Measurements from ENCODE around the gene MRGPRD. TPM values are rescaled to one million over a fixed set of nuclear protein-coding genes. Genes with fewer than 3 reads are reported as not detected.

The MRGPRD gene
- total RNA-seq, 1 experiment from 2014 or later = not detected

DNA sequence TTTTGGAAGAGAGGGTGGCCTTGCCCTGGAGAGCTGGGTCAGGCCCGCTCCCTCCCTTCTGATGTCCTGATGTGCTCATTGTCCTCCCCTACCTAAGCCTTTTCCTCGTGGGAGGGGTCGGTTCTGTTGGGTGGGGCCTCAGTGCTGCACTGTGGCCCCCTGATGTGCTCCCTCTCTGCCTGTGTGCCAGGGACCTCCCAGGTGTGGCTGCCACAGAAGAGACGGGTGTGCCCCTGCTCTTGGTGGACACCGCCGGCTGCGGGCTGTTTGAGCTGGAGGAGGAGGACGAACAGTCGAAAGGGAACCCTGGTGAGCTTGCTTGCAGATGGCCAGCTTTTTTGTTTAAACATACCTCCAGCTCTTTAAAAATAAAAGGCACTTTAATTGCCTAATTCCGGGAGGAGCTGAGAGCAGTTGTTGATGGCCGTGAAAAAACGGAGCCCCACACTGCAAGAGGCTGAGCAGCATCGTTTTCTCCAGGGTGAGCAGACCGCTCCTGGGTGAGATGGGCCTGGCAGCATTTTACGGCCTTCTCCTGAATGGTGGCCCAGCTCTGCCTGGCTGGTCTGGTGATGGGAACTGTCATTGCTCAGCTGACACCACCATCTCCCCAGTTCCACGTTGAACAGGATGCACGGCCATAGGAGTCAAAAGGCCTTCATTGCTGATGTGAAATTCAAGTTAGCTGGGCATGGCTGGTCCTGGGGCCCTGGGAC lies 47.0 kb downstream of the MRGPRD start (continued):
- TF ChIP-seq, protein P1, sequence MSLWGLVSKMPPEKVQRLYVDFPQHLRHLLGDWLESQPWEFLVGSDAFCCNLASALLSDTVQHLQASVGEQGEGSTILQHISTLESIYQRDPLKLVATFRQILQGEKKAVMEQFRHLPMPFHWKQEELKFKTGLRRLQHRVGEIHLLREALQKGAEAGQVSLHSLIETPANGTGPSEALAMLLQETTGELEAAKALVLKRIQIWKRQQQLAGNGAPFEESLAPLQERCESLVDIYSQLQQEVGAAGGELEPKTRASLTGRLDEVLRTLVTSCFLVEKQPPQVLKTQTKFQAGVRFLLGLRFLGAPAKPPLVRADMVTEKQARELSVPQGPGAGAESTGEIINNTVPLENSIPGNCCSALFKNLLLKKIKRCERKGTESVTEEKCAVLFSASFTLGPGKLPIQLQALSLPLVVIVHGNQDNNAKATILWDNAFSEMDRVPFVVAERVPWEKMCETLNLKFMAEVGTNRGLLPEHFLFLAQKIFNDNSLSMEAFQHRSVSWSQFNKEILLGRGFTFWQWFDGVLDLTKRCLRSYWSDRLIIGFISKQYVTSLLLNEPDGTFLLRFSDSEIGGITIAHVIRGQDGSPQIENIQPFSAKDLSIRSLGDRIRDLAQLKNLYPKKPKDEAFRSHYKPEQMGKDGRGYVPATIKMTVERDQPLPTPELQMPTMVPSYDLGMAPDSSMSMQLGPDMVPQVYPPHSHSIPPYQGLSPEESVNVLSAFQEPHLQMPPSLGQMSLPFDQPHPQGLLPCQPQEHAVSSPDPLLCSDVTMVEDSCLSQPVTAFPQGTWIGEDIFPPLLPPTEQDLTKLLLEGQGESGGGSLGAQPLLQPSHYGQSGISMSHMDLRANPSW (CRISPR knock-in tag; conservative IDR thresholded peaks at IDR 0.05; ENCODE audit: low read depth) = no peak
- TF ChIP-seq, protein P2, sequence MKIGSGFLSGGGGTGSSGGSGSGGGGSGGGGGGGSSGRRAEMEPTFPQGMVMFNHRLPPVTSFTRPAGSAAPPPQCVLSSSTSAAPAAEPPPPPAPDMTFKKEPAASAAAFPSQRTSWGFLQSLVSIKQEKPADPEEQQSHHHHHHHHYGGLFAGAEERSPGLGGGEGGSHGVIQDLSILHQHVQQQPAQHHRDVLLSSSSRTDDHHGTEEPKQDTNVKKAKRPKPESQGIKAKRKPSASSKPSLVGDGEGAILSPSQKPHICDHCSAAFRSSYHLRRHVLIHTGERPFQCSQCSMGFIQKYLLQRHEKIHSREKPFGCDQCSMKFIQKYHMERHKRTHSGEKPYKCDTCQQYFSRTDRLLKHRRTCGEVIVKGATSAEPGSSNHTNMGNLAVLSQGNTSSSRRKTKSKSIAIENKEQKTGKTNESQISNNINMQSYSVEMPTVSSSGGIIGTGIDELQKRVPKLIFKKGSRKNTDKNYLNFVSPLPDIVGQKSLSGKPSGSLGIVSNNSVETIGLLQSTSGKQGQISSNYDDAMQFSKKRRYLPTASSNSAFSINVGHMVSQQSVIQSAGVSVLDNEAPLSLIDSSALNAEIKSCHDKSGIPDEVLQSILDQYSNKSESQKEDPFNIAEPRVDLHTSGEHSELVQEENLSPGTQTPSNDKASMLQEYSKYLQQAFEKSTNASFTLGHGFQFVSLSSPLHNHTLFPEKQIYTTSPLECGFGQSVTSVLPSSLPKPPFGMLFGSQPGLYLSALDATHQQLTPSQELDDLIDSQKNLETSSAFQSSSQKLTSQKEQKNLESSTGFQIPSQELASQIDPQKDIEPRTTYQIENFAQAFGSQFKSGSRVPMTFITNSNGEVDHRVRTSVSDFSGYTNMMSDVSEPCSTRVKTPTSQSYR (CRISPR knock-in tag; IDR thresholded peaks at IDR 0.05) = no peak

DNA sequence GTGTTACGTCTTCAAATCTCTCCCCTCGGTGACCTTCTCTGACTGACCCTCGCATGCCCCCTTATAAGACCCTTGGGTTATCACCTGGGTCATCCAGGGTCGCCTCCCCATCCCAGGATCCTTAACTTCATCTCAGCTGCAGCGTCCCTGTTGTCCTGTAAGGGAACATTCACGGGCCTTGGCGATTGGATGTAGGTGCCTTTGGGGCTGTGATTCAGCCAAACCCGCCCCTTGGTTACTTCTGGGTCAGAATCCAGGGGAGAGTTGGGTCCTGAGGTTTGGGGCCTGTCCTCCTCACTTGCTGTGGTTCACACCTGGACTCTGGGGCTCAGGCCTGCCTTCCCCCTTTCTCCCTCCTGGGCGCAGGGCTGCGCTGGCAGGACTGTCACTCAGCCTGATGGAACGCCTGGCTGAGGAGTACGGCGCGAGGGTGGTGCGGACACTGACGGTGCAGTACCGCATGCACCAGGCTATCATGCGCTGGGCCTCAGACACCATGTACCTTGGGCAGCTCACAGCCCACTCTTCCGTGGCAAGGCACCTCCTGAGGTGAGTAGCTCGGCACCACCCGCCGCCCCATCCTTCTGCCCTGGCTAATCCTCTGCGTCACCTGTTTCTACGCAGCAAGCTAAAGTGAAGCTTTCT lies 47.7 kb downstream of the MRGPRD start:
- H3K27me3 Mint-ChIP-seq (ENCODE audit: low read depth) = no peaks in the 10 kb centered on the region
- H3K36me3 Mint-ChIP-seq = peaks cover 25% of the 10 kb centered on the region
- POLR2A ChIA-PET = no interaction called here
- no peaks in the 10 kb centered on the region for H3K4me1 Mint-ChIP-seq
- no peak for DNase-seq (ENCODE audit: low spot score)
- H3K4me3 Mint-ChIP-seq = no peak overlapping the region
- no peak overlapping the region for H3K27ac Mint-ChIP-seq
- CTCF ChIA-PET = interaction anchor here (1.0 to 1.8 kb wide), 3 partner anchors 17 to 135 kb away, joined by 4 to 9 read pairs (median 5); no protein-coding TSS in a partner anchor
- H3K9me3 Mint-ChIP-seq = no peaks in the 10 kb centered on the region
- no peak for TF ChIP-seq SMAD4 (CRISPR knock-in tag; IDR thresholded peaks at IDR 0.05)
- TF ChIP-seq, protein P1 (CRISPR knock-in tag; conservative IDR thresholded peaks at IDR 0.05; ENCODE audit: low read depth) = no peak
- no peak for ATAC-seq

DNA sequence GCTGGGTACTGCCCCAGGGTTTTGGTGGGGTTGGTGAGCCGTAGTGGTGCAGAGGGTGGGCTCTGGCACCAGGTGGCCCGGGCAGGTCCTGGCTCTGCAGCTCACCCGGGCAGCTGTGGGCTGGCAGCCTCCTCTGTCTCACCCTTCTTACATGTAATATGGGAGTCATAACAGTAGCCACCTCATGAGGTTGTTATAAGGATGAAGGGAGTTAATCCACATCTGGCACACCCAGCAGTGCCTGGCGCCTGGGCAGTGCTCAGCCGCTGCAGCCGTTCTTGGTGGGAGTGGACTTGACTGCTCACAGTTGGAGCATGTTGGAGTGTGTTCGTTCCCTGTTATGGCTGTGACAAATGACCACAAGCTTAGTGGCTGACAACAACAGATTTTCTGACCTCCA lies 48.4 kb downstream of the MRGPRD start:
- no peak overlapping the region for H3K4me3 Mint-ChIP-seq
- no peaks in the 10 kb centered on the region for H3K27me3 Mint-ChIP-seq (ENCODE audit: low read depth)
- H3K36me3 Mint-ChIP-seq = peaks cover 26% of the 10 kb centered on the region
- ChIA-PET POLR2A (no interaction called here), CTCF (no interaction called here)
- DNase-seq (ENCODE audit: low spot score) (no peak), ATAC-seq (no peak)
- H3K9me3 Mint-ChIP-seq = no peaks in the 10 kb centered on the region
- H3K27ac Mint-ChIP-seq = no peak overlapping the region
- H3K4me1 Mint-ChIP-seq = no peaks in the 10 kb centered on the region
- TF ChIP-seq, protein P3, sequence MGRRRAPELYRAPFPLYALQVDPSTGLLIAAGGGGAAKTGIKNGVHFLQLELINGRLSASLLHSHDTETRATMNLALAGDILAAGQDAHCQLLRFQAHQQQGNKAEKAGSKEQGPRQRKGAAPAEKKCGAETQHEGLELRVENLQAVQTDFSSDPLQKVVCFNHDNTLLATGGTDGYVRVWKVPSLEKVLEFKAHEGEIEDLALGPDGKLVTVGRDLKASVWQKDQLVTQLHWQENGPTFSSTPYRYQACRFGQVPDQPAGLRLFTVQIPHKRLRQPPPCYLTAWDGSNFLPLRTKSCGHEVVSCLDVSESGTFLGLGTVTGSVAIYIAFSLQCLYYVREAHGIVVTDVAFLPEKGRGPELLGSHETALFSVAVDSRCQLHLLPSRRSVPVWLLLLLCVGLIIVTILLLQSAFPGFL (CRISPR knock-in tag; IDR thresholded peaks at IDR 0.05; ENCODE audit: borderline replicate concordance) = no peak
- TF ChIP-seq HMGA2 (CRISPR knock-in tag; IDR thresholded peaks at IDR 0.05) (no peak), JAZF1 (CRISPR knock-in tag; IDR thresholded peaks at IDR 0.05) (no peak), GRHL2 (CRISPR knock-in tag; IDR thresholded peaks at IDR 0.05; ENCODE audit: insufficient replicate concordance, severe bottlenecking) (no peak), ZNF671 (CRISPR knock-in tag; IDR thresholded peaks at IDR 0.05) (no peak), RORB (CRISPR knock-in tag; IDR thresholded peaks at IDR 0.05) (no peak), ZNF416 (CRISPR knock-in tag; IDR thresholded peaks at IDR 0.05) (no peak), ESRRA (CRISPR knock-in tag; IDR thresholded peaks at IDR 0.05; ENCODE audit: borderline replicate concordance) (no peak), OVOL2 (CRISPR knock-in tag; IDR thresholded peaks at IDR 0.05; ENCODE audit: borderline replicate concordance) (no peak), JUN (CRISPR knock-in tag; IDR thresholded peaks at IDR 0.05) (no peak), ZNF317 (CRISPR knock-in tag; IDR thresholded peaks at IDR 0.05; ENCODE audit: borderline replicate concordance, low read depth) (no peak)
- TF ChIP-seq, protein P4, sequence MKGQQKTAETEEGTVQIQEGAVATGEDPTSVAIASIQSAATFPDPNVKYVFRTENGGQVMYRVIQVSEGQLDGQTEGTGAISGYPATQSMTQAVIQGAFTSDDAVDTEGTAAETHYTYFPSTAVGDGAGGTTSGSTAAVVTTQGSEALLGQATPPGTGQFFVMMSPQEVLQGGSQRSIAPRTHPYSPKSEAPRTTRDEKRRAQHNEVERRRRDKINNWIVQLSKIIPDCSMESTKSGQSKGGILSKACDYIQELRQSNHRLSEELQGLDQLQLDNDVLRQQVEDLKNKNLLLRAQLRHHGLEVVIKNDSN (CRISPR knock-in tag; IDR thresholded peaks at IDR 0.05) = no peak
- TF ChIP-seq, protein P5, sequence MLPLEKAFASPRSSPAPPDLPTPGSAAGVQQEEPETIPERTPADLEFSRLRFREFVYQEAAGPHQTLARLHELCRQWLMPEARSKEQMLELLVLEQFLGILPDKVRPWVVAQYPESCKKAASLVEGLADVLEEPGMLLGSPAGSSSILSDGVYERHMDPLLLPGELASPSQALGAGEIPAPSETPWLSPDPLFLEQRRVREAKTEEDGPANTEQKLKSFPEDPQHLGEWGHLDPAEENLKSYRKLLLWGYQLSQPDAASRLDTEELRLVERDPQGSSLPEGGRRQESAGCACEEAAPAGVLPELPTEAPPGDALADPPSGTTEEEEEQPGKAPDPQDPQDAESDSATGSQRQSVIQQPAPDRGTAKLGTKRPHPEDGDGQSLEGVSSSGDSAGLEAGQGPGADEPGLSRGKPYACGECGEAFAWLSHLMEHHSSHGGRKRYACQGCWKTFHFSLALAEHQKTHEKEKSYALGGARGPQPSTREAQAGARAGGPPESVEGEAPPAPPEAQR (CRISPR knock-in tag; IDR thresholded peaks at IDR 0.05) = no peak
- TF ChIP-seq, protein P6, sequence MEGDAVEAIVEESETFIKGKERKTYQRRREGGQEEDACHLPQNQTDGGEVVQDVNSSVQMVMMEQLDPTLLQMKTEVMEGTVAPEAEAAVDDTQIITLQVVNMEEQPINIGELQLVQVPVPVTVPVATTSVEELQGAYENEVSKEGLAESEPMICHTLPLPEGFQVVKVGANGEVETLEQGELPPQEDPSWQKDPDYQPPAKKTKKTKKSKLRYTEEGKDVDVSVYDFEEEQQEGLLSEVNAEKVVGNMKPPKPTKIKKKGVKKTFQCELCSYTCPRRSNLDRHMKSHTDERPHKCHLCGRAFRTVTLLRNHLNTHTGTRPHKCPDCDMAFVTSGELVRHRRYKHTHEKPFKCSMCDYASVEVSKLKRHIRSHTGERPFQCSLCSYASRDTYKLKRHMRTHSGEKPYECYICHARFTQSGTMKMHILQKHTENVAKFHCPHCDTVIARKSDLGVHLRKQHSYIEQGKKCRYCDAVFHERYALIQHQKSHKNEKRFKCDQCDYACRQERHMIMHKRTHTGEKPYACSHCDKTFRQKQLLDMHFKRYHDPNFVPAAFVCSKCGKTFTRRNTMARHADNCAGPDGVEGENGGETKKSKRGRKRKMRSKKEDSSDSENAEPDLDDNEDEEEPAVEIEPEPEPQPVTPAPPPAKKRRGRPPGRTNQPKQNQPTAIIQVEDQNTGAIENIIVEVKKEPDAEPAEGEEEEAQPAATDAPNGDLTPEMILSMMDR (IDR thresholded peaks at IDR 0.05) = no peak

Data from WTC11 (cell line).